ENCODE data around the gene ADCY5.

Gene ADCY5

GRCh38 chr3:123404391-123404790, 44.5 kb downstream of the ADCY5 start:
- no peak for DNase-seq

GRCh38 chr3:123401836-123402530, 46.9 kb downstream of the ADCY5 start:
- DNase-seq: no peak

GRCh38 chr3:123400169-123400568, 48.7 kb downstream of the ADCY5 start:
- no peak for DNase-seq

- DNase-seq: no peak
Observed at GRCh38 chr3:123399653-123400052, 49.2 kb downstream of the ADCY5 start.

- DNase-seq: no peak
Observed at GRCh38 chr3:123397921-123398785, 50.7 kb downstream of the ADCY5 start.

GRCh38 chr3:123397050-123397590, 51.8 kb downstream of the ADCY5 start:
- DNase-seq: no peak

- no peak for DNase-seq
Observed at GRCh38 chr3:123396171-123397049, 52.5 kb downstream of the ADCY5 start.

- DNase-seq: no peak
Observed at GRCh38 chr3:123395235-123395634, 53.7 kb downstream of the ADCY5 start.

GRCh38 chr3:123394391-123395020, 54.4 kb downstream of the ADCY5 start:
- DNase-seq: no peak

- no peak for DNase-seq
Observed at GRCh38 chr3:123392871-123393620, 55.8 kb downstream of the ADCY5 start.

GRCh38 chr3:123392368-123392767, 56.5 kb downstream of the ADCY5 start:
- no peak for DNase-seq

GRCh38 chr3:123390865-123391600, 57.9 kb downstream of the ADCY5 start:
- no peak for DNase-seq

- DNase-seq: no peak
Observed at GRCh38 chr3:123389628-123389918, 59.3 kb downstream of the ADCY5 start.

- no peak for DNase-seq
Observed at GRCh38 chr3:123388811-123389627, 59.9 kb downstream of the ADCY5 start.

- no peak for DNase-seq
Observed at GRCh38 chr3:123388042-123388441, 60.8 kb downstream of the ADCY5 start.

- DNase-seq: no peak
Observed at GRCh38 chr3:123387532-123387931, 61.4 kb downstream of the ADCY5 start.

- no peak for DNase-seq
Observed at GRCh38 chr3:123386477-123387040, 62.3 kb downstream of the ADCY5 start.

- no peak for DNase-seq
Observed at GRCh38 chr3:123385981-123386380, 62.9 kb downstream of the ADCY5 start.

- no peak for DNase-seq
Observed at GRCh38 chr3:123385499-123385898, 63.4 kb downstream of the ADCY5 start.

GRCh38 chr3:123385001-123385401, 63.9 kb downstream of the ADCY5 start:
- DNase-seq: no peak
